Measurements from ENCODE around the gene DHRS7.

GRCh38 chr14:60166142-60166541 lies 944 bp upstream of the DHRS7 start:
- TF ChIP-seq CTCF (IDR thresholded peaks at IDR 0.05; ENCODE audit: extremely low read depth in 1 of 2, insufficient read depth in 1 of 2, low read depth in 1 of 2, low read length in 2 of 2): no peak
- TF ChIP-seq POLR2AphosphoS5 (IDR thresholded peaks at IDR 0.05; ENCODE audit: insufficient read depth, low read depth, low read length): no peak
- no peak for TF ChIP-seq POLR2A (IDR thresholded peaks at IDR 0.05; ENCODE audit: low read depth, low read length)
- no peak for TF ChIP-seq EZH2 (IDR thresholded peaks at IDR 0.05; ENCODE audit: borderline replicate concordance, low read depth, low read length, severe bottlenecking)
- TF ChIP-seq GATA2 (IDR thresholded peaks at IDR 0.05; ENCODE audit: insufficient read depth, insufficient read length, low read depth, low read length): no peak
- TF ChIP-seq MYC (IDR thresholded peaks at IDR 0.05; ENCODE audit: low read depth, low read length): no peak
- no peak for TF ChIP-seq JUN (IDR thresholded peaks at IDR 0.05; ENCODE audit: borderline replicate concordance, insufficient read depth, insufficient read length, low read depth)
- no peak for TF ChIP-seq MAX (IDR thresholded peaks at IDR 0.05; ENCODE audit: insufficient read depth, insufficient read length)
